Measurements from ENCODE around the gene SORCS1.

SORCS1 gene

GRCh38 chr10:107103174-107104025, 61.1 kb downstream of the SORCS1 start:
- DNase-seq = no peak

GRCh38 chr10:107098326-107098725, 66.2 kb downstream of the SORCS1 start:
- DNase-seq = no peak

- DNase-seq = no peak
These were observed 69.5 kb downstream of the SORCS1 start for GRCh38 chr10:107094824-107095522.

GRCh38 chr10:107092321-107092720, 72.2 kb downstream of the SORCS1 start:
- DNase-seq = no peak

DNA sequence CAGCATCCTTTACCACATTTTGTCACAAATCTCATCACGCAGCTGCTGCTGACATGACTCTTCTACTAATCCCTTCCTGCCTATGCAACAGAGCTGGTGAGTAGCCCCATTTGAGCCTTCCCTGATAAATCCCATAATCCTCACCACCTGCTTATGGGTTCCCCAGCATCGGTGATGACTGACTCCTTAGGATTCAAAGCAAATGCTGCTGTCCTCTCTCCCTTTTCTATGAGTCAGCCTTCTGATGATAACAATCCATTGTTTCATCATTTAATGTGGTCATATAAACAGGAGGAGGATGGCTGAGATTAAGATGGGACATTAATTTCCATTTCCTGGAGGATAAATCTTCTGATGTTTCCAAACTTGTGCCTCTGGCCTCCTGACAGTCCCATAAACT, 73.4 kb downstream of the SORCS1 start:
- no peak for DNase-seq

GRCh38 chr10:107085665-107086525, 78.6 kb downstream of the SORCS1 start:
- DNase-seq = no peak

- DNase-seq = no peak
These were observed 81.0 kb downstream of the SORCS1 start for GRCh38 chr10:107083388-107084009.

DNA sequence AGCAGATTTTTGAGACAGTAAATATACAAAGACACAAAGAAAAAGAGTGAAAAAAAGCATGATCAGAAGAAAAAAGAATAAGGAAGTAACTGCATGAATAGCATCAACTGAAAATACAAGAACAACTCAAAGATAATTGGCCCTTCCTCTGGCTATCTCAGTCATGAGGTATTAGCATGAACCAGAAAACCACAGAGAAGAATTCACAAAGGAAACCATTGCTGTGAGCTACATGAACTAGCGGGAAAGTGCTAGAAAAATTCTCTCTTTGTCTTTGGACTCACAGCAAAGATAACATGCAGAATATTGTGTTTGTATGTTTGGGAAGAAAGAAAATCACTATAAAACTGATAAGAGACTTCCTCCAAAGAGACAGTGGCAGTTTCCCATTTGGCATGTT, 82.9 kb downstream of the SORCS1 start:
- DNase-seq = no peak

DNA sequence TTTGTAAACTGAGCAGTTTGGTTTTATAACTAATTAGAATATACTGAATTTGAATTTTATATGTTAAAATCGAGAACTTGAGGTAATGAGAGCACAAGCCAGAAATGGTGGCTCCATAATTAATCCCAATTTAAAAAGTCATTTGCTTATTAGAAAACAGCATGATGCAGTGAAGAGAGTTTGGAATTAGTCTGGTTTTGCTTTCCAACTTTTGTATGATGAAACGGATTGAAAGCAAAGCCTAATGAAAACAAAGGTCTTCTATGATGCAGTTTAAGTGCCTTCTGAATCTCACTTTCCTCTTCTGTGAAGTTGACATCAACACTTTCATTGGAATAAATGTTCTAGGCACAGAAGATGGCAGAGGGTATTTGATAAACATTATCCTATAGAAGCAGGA, 89.4 kb downstream of the SORCS1 start:
- no peak for DNase-seq

DNA sequence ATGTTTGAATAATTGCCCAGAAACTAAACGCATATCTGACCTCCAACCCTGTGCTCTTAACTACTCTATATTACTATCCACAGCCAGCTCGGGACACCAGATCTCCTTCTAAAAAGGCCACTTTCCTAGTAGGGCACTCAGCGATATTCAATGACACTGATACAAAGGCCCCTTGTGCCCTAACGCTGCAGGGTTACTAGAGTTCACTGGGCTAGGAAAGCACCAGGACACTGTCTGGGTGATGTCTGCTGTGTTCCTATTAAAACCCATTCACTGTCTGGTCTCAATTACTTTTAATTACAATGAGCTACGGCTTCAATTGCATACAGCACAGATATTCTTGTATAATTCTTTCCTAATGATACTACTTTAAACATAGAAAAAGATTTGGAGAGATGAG, 91.7 kb downstream of the SORCS1 start:
- DNase-seq = no peak

DNA sequence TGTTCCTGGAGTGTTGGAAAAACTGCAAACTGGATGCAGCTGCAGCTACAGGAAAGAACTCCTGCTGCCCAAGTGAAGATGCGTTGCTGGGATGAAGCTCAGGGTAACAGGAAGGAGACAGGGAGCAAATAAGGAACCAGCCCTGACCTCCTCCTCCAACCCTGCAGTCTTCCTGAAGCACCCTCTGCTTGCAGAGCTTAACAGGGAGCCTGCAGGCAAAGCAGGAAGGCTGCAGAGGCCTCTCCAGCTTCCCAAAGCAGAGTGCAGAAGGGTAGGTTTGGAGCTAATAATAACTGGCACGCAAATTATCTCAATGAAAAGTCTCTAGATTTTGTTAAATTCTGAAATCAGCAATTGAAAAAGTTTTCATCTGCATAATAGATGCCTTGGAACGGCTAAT, 92.5 kb downstream of the SORCS1 start:
- no peak for DNase-seq

- no peak for DNase-seq
These were observed 93.2 kb downstream of the SORCS1 start for GRCh38 chr10:107071301-107071700.

DNA sequence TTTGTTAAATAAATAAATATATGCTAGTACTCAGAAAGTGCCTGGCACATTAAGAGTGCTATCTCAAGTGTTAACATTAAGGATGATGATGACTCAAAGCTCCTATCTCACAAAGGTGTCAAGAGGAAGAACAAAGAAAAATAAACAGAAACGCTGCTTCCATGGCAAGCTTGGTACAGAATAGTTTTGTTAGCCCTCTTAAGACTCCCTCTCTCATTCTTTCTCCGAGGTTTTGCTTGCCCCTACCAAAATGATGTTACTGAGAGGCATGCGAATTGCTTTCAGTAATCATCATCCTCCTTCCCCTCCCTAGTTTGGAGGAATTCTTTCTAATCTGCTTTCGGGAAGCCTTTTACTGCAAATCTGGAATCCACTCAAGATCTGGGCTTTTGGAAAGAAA, 96.7 kb downstream of the SORCS1 start:
- DNase-seq = no peak

DNA sequence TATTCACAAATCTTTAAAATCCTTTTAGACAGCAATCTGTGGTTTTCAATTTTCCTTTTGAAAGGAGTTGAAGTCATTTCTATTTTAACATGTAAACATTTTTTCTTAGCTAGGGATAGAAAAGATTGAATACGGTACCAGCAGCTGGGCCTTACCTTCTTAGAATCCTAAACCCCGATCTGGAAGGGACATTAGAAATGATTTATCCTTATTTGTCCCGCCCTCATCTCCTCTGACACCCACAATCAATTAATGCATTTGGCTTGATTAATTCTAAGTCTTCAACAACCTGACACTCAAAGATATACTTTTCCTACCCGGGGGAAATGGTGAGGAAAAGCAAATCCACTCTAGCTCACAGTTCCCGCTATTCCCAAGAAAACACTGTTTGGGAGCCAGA, 100.4 kb downstream of the SORCS1 start:
- no peak for DNase-seq

- DNase-seq = no peak
These were observed 104.6 kb downstream of the SORCS1 start for GRCh38 chr10:107059872-107060271.

- no peak for DNase-seq
These were observed 105.3 kb downstream of the SORCS1 start for GRCh38 chr10:107059068-107059804.

- DNase-seq = no peak
These were observed 106.2 kb downstream of the SORCS1 start for GRCh38 chr10:107058331-107058730.

DNA sequence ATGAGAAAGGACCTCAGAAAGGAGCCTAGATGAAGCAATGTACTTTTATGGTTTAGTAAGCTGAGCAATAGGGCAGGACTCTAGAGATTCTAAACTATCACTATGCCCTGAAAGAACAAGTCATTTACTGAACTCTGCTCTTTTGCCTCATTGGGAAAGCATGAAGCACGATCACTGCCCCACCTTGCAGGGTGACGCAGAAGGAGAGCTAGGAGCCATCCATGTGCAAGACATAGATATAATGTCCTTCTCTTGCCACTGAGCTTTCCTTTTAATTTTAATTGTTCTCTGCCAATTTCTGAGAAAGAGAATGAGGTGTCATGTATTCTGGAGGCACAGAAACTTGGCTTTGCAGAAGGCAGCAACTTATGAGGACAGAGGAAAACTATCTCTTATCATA, 108.3 kb downstream of the SORCS1 start:
- DNase-seq = no peak

- DNase-seq = no peak
These were observed 109.9 kb downstream of the SORCS1 start for GRCh38 chr10:107054469-107055156.

GRCh38 chr10:107051769-107052168, 112.7 kb downstream of the SORCS1 start:
- no peak for DNase-seq

- DNase-seq = no peak
These were observed 121.0 kb downstream of the SORCS1 start for GRCh38 chr10:107043461-107043860.

All from inflammatory macrophage treated with lipopolysaccharide for 1 hour (primary cell).